DND-41 (cell line): ENCODE results near the gene MRPL30.
"Not testable (repeated sequence)": the region's sequence is repeated elsewhere in the genome, so short reads cannot be mapped to it uniquely, and the experiment has no call there.

Experiments used
- ATAC-seq: fragments of 200-7000 bp; cut with Tn5 transposase; 3 replicates; pipeline ENCODE4 v1.9.1; 2021; ENCODE audit warnings: low read depth; ENCODE audit not compliant: insufficient read depth
- DNase-seq: peaks from one replicate; pipeline ENCODE4 v3.0.0-alpha.2; 2020
- H2AFZ ChIP-seq: 2 replicates; pipeline ENCODE4 v1.6.0; 2012; ENCODE audit warnings: low read depth, low read length
- H3K27ac ChIP-seq: 2 replicates; pipeline ENCODE4 v1.5.1; 2012; ENCODE audit warnings: low read length, inconsistent platforms
- H3K27me3 ChIP-seq: fragments of 200-600 bp; sonication (generic); 2 replicates; pipeline ENCODE4 v1.6.0; 2012; ENCODE audit warnings: low read length, mild to moderate bottlenecking, inconsistent platforms; ENCODE audit not compliant: insufficient read depth, poor library complexity
- H3K36me3 ChIP-seq: 2 replicates; pipeline ENCODE4 v1.5.1; 2012; ENCODE audit warnings: low read length, inconsistent platforms; ENCODE audit not compliant: insufficient read depth
- H3K4me1 ChIP-seq: 2 replicates; pipeline ENCODE4 v1.5.1; 2012; ENCODE audit warnings: mild to moderate bottlenecking, low read length; ENCODE audit not compliant: insufficient read depth
- H3K4me2 ChIP-seq: 2 replicates; pipeline ENCODE4 v1.6.0; 2012; ENCODE audit warnings: mild to moderate bottlenecking, moderate library complexity, low read length, inconsistent platforms; ENCODE audit not compliant: insufficient read depth
- H3K4me3 ChIP-seq, 2 experiments: fragments of 200-600 bp in 1 of 2; shearing (Covaris generic) in 1 of 2; 2 replicates each; pipeline ENCODE4 v1.5.1; 2012 to 2016; ENCODE audit warnings: inconsistent platforms in 2 of 2, low read length in 2 of 2, mild to moderate bottlenecking in 2 of 2, low read depth in 1 of 2, moderate library complexity in 1 of 2
- H3K79me2 ChIP-seq: 2 replicates; pipeline ENCODE4 v1.6.0; 2012; ENCODE audit warnings: low read length, inconsistent platforms; ENCODE audit not compliant: insufficient read depth
- H3K9ac ChIP-seq: 2 replicates; pipeline ENCODE4 v1.6.0; 2012; ENCODE audit warnings: low read depth, mild to moderate bottlenecking, inconsistent platforms, low read length, moderate library complexity
- H3K9me3 ChIP-seq: 2 replicates; pipeline ENCODE4 v1.5.1; 2012; ENCODE audit warnings: low read length, moderate library complexity, mild to moderate bottlenecking, inconsistent platforms; ENCODE audit not compliant: insufficient read depth, severe bottlenecking
- H4K20me1 ChIP-seq: 2 replicates; pipeline ENCODE4 v1.6.0; 2012; ENCODE audit warnings: low read length; ENCODE audit not compliant: insufficient read depth
- EZH2 ChIP-seq: IDR thresholded peaks from 3 replicates; pipeline ENCODE4 v1.6.1; 2012; ENCODE audit warnings: borderline replicate concordance, low read depth, mild to moderate bottlenecking, moderate library complexity, low read length, inconsistent platforms; ENCODE audit not compliant: severe bottlenecking
- TF ChIP-seq, protein P1 (sequence below): IDR thresholded peaks from 2 replicates; pipeline ENCODE4 v1.5.1; 2012; ENCODE audit warnings: borderline replicate concordance, low read length, moderate library complexity, mild to moderate bottlenecking; ENCODE audit not compliant: poor library complexity, severe bottlenecking; ENCODE audit errors: extremely low read depth

Gene MRPL30

DNA sequence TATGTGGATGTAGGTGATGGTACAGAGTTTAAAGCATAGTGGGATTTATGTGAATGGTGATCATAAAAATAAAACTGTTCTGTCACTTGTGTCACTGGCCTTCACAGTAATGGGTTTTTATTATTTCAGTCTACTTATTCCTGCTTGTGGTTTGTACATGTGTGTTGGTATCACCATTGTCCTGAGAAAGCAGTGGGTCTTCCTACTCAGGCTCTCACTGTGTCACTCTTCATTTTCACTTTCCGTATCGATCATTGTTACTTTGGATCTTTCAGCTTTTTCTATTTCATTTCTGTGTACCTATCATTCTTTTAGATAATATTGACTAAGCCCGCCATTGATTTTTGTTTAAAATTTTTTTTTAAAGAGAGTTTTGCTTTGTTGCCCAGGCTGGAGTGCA is 7.4 kb downstream of the MRPL30 start:
- Histone ChIP-seq H3K79me2 (peaks cover 54% of the 10 kb centered on the region), H3K36me3 (peaks cover 39% of the 10 kb centered on the region), H3K27me3 (no peaks in the 10 kb centered on the region), H2AFZ (no peak overlapping the region), H3K4me1 (peaks cover 6% of the 10 kb centered on the region; the same call in 1 of the 2 replicates), H3K9ac (no peak overlapping the region), H3K9me3 (no peaks in the 10 kb centered on the region), H4K20me1 (peaks cover 4% of the 10 kb centered on the region; the same call in 1 of the 2 replicates), H3K4me3 (no peak overlapping the region), H3K4me2 (no peak overlapping the region), H3K27ac (no peak overlapping the region)
- DNase-seq, result no peak
- TF ChIP-seq, protein P1, sequence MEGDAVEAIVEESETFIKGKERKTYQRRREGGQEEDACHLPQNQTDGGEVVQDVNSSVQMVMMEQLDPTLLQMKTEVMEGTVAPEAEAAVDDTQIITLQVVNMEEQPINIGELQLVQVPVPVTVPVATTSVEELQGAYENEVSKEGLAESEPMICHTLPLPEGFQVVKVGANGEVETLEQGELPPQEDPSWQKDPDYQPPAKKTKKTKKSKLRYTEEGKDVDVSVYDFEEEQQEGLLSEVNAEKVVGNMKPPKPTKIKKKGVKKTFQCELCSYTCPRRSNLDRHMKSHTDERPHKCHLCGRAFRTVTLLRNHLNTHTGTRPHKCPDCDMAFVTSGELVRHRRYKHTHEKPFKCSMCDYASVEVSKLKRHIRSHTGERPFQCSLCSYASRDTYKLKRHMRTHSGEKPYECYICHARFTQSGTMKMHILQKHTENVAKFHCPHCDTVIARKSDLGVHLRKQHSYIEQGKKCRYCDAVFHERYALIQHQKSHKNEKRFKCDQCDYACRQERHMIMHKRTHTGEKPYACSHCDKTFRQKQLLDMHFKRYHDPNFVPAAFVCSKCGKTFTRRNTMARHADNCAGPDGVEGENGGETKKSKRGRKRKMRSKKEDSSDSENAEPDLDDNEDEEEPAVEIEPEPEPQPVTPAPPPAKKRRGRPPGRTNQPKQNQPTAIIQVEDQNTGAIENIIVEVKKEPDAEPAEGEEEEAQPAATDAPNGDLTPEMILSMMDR, result no peak
- TF ChIP-seq EZH2, result no peak
- ATAC-seq, result no peak

DNA sequence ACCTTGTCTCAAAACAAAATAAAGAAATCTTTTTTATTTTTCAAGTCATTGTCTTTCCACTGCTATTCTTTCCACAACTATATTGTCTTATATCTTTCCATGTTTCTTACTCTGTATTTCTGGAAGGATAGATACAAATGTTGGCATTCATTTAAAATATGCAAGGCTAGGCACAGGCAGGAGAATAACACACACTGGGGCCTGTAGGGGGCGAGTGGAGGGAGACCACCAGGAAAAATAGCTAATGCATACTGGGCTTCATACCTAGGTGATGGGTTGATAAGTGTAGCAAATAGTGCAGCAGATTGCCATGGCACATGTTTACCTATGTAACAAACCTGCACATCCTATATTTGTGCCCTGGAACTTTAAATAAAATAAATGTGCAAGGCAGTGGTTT is 9.6 kb downstream of the MRPL30 start:
- Histone ChIP-seq H2AFZ (no peak overlapping the region), H3K27ac (no peak overlapping the region), H3K4me3 (no peak overlapping the region), H3K4me1 (peaks cover 3% of the 10 kb centered on the region; the same call in 1 of the 2 replicates), H3K9ac (no peak overlapping the region), H4K20me1 (peaks cover 4% of the 10 kb centered on the region; the same call in 1 of the 2 replicates), H3K27me3 (no peaks in the 10 kb centered on the region), H3K4me2 (no peak overlapping the region), H3K9me3 (no peaks in the 10 kb centered on the region), H3K36me3 (peaks cover 57% of the 10 kb centered on the region), H3K79me2 (peaks cover 32% of the 10 kb centered on the region)
- TF ChIP-seq, protein P1, result peak; percentile 35
- no peak for TF ChIP-seq EZH2
- DNase-seq, result no peak
- 0 out of 3 replicates have a peak, but pooled peaks have one; percentile 37 for ATAC-seq

DNA sequence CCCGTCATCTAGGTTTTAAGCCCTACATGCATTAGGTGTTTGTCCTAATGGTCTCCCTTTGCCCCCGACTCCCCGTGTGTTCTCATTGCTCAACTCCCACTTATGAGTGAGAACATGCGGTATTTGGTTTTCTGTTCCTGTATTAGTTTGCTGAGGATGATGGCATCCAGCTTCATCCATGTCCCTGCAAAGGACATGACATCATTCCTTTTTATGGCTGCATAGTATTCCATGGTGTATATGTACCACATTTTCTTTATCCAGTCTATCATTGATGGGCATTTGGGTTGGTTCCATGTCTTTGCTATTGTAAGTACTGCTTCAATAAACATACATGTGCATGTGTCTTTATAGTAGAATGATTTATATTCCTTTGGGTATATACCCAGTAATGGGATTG is 11.4 kb downstream of the MRPL30 start:
- not testable (repeated sequence) for H2AFZ ChIP-seq, H3K9ac ChIP-seq, H3K27ac ChIP-seq, H3K27me3 ChIP-seq, H3K4me2 ChIP-seq, H3K4me3 ChIP-seq, H3K9me3 ChIP-seq, ATAC-seq, DNase-seq, H3K4me1 ChIP-seq, H4K20me1 ChIP-seq
- Histone ChIP-seq H3K79me2 (peaks cover 15% of the 10 kb centered on the region), H3K36me3 (peaks cover 70% of the 10 kb centered on the region)

DNA sequence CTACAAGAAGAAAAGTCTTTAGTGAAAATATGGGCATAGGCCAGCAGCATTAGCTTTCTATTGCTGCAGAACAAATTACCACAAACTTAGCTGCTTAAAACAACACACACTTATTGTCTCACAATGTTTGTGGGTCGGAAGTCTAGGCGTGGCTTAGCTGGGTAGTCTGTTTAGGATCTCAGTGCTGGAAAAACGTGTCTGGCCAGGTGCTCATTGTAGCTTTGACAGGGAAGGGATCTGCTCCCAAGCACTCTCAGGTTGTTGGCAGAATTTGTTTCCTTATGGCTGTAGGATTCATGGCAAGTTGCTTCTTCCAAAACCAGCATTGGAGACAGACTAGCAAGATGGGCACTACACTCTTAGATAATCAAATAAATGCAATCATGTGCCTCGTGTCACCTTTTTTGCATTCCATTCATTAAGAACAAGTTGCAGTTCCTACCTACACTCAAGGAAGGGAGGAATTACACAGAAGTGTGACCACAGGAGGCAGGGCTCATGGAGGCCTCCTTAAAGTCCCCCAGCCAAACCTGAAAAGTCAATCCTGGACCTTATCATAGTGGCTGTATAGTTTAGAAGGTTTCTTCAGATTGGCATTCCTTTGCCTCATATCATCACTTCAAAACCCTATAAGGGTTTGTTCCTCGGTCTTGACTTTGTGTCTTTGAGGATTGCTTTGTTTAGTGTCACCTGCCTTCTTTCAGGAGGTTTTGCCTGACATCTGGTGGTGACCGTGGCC is 17.3 kb downstream of the MRPL30 start:
- Histone ChIP-seq H4K20me1 (no peaks in the 10 kb centered on the region), H3K4me2 (no peak overlapping the region), H3K4me3 (no peak overlapping the region), H3K36me3 (peaks cover 44% of the 10 kb centered on the region), H3K79me2 (no peaks in the 10 kb centered on the region), H3K27ac (no peak overlapping the region), H3K9ac (no peak overlapping the region), H2AFZ (no peak overlapping the region), H3K9me3 (no peaks in the 10 kb centered on the region), H3K4me1 (no peaks in the 10 kb centered on the region), H3K27me3 (no peaks in the 10 kb centered on the region)
- no peak for TF ChIP-seq EZH2
- TF ChIP-seq, protein P1, result no peak
- peak; percentile 35; the same call in 1 of the 3 replicates for ATAC-seq
- no peak for DNase-seq
